KBM-7 (cell line): ENCODE measurements around the gene ATP5IF1.

Experiments used
- DNase-seq: peaks from one replicate; pipeline ENCODE4 v3.0.0-alpha.2; 2015
- in situ Hi-C: fragments of 300-500 bp; cut with MboI; formaldehyde crosslinking; loops from 2 replicates; pipeline ENCODE4 v1.14.3; 2020; ENCODE audit warnings: low sequenced_read_pairs, low pct_unique_long_range_greater_than_20kb, mixed read lengths

ATP5IF1 gene

DNA sequence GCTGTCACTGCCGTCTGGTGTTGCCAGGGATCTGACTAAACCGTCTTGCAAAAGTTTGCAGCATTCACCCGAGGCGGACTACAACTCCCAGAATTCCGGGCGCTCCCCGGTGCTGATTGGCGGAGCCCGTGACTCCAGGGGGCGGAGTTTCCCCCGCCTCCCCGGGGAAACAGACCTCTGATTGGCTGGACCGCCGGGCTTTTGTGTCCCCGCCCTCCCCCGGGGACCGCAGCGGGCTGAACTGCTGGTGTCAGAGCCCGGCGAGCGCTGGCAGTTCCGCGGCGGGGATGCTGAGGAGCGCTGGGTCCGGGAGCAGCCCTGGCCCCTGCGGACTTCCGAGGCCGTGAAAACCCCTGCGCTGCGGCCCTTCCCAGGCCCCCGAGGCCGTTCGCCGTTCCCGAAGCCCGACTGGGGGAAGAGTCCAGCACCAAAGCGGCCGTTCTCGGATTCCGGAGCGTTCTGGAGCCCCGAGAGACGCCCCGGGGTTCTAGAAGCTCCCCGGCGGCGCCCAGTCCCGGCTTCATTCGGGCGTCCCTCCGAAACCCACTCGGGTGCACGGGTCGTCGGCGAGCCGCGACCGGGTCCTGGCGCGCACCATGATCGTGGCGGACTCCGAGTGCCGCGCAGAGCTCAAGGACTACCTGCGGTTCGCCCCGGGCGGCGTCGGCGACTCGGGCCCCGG, 23.5 kb downstream of the ATP5IF1 start, which contains the start of gene SESN2:
TSS of gene SESN2 (plus strand) at position 267 of the 682 bp plus-strand sequence. CDS start at position 597, 330 bp downstream.
- DNase-seq, result peak; percentile 99
- in situ Hi-C loops, result no loop called here

DNA sequence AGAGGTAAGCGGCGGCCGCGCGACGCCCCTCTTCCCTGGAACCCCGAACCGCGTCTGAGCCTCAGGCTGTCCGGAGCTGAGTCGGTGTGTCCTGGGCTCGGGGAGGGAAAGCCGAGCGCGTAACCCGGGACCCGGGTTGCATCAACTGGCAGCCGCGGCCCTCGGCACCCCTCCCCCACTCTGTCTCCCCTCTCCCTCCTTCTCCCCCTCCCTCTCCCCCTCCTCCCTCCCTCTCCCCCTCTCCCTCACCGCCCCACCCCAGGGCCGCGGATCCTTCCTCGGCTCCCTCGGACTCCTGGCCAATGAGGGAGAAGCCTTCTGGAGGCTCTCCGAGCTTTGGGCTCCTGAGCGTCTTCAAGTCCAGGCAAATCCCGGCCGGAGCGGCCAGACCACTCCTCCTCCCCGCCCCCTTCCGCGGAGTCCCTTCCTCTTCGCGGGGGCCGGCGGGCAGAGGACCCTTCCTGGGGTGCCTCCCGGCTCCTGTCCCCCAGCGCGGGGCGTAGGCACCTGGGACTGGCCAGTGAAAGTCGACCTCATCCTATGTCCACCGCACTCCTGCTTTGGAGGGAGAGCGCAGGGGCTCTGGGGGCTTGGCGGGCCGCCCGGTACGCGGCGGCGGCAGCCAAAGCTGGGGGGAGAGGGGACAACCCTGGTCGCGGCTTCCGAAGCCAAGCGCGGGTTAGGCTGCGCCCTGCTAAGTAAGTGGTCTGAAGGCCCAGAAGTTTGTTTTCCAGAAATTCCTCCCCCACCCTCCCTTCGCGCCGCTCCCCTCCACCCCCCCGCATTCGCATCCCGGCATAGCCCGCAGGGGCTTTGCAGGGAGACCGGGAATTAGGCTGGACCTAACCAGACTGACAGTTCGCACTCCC, 24.2 kb downstream of the ATP5IF1 start:
- DNase-seq, result peak; percentile 66
- in situ Hi-C loops, result no loop called here

DNA sequence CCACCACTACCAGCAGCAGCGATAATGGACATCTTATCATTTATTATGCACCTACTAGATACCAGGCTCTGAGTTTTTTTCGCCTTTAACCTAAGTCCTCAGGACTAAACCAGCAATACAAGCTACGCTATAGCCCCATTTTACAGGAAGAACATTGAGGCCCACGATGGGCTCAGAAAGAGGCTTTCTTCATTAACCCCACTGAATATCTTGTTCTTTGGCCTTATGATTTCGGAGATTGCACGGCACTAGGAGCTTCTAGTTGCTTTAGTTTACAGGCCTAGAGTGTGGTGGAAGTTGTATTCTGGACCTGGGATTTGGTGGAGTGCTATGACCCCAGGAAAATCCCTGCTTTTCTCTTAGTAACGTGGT, 24.9 kb downstream of the ATP5IF1 start:
- no peak for DNase-seq
- in situ Hi-C loops, result no loop called here

DNA sequence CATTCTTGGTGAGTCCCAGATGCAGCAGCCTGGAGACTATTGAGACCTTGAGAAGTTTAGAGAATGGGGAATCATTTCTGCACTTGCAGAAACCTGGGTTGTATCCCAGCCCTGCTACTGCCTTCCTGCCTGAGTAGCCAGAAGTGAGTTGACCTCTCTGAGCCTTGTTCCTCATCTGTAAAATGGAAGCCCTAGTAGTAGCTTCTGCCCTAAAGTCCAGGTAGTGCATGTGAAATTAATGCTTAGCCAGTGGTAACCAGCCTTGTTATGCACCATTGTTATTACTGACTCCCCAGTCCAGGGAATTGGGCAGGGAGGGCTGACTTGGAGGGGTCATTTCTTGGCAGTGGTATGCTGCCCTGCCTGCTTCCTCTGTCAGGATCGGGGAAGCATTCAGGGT, 29.0 kb downstream of the ATP5IF1 start:
- no peak for DNase-seq
- in situ Hi-C loops, result no loop called here

DNA sequence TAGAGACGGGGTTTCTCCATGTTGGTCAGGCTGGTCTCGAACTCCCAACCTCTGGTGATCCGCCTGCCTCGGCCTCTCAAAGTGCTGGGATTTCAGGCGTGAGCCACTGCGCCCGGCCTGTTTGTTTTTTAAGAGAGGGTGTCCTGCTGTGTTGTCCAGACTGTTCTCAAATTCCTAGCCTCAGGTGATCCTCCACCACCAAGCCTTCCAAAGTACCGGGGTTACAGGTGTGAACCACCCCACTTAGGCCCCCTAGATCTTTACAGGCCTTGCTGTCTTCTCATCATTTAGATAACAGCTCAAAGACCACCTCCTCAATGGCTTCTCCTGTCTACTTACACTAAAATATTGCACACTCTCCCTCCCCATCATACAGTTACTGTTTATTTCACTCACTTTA, 29.7 kb downstream of the ATP5IF1 start:
- in situ Hi-C loops, result no loop called here
- no peak for DNase-seq

DNA sequence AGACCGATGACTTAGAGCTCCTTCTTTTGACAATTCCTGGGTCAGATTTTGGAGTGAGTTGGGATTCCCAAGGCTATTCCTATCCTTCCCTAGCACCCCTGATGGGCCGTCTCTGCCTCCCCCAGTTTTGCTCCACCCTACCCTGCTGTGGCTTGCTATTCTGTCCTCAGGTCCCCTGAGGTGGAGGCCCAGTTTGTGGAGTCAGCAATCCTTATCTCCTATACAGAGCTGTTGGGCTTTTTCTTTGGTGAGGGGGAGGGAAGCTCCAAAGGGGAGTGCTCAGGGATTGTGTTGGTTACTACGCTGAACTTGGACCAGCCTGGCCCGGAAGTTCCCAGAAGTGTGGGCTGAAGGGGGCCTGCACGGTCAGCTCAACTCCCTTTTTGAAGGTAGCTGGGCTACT, 31.0 kb downstream of the ATP5IF1 start:
- no peak for DNase-seq
- in situ Hi-C loops, result no loop called here

DNA sequence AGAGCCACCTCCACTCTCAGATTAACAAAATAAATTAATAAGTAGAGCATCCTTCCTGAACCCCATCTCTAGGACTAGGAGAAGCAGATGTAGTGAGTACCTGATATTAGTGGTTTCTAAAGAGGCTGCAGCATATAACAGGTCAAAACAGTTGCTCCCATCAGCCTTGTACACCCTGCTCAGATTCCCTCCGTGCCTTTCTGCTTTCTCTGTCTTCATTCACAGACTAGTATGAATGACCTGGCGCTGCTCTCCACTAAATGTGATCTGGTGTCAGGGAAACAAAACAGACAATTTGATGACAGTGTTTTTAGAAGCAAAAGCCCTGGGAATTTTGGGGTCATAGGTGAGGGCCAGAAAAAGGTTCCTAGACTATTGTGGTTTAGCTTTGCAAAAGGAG, 31.7 kb downstream of the ATP5IF1 start:
- in situ Hi-C loops, result no loop called here
- DNase-seq, result no peak

DNA sequence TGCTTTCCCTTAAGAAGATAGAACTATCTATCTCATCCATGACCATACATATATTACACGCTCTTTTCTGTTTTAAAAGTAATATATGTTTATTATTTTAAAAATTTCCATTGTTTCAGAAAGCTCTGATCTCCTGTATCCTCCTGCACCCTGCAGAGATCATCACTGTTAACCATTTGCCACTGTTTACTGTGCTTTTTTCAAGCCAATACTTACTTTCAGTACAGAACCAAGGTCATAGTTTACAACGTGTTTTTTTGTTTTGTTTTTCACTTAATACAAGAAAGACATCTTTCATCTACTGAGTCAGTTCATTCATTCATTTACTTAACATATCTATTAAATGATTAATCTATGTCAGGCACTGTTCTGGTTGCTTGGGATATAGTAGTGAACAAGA, 33.6 kb downstream of the ATP5IF1 start:
- in situ Hi-C loops, result no loop called here
- no peak for DNase-seq

DNA sequence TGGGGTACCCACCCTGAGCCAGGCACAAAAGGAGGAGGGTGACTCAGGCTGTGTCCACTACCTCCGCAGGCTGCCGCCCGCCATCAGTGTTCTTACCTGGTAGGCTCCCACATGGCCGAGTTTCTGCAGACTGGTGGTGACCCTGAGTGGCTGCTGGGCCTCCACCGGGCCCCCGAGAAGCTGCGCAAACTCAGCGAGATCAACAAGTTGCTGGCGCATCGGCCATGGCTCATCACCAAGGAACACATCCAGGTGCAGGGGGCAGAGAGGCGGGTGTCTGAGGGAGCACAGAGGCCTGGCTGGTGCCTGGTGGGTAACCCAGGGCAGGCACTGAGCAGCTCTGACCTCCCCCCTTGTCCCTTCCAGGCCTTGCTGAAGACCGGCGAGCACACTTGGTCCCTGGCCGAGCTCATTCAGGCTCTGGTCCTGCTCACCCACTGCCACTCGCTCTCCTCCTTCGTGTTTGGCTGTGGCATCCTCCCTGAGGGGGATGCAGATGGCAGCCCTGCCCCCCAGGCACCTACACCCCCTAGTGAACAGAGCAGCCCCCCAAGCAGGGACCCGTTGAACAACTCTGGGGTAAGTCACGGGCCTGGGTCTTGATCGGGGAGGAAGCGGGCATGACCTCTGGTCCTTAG, 36.4 kb downstream of the ATP5IF1 start:
- DNase-seq, result no peak
- in situ Hi-C loops, result no loop called here

DNA sequence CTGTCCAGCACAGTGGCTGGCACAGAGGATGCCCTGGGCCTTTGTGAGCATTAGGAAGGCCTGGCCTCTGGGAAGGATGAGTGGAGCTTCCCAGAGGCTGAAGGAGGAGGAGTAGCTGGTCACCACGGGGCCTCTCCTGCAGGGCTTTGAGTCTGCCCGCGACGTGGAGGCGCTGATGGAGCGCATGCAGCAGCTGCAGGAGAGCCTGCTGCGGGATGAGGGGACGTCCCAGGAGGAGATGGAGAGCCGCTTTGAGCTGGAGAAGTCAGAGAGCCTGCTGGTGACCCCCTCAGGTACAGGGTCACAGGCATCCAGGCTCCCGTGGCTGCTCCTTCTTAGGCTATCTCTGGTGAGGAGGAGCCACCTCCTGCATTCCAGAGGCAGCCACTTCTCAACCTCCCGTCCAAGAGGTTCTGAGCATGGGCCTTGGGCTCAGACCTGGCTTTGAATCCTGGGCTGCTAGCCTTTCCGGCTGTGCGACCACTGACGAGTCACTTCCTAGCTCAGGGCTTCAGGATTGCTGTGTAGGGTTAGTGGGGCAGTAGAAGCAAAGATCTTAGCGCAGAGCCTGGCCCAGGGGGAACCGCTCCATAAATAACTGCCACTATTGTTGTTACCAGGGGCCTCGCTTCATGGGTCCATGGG, 37.4 kb downstream of the ATP5IF1 start:
- DNase-seq, result no peak
- in situ Hi-C loops, result no loop called here

DNA sequence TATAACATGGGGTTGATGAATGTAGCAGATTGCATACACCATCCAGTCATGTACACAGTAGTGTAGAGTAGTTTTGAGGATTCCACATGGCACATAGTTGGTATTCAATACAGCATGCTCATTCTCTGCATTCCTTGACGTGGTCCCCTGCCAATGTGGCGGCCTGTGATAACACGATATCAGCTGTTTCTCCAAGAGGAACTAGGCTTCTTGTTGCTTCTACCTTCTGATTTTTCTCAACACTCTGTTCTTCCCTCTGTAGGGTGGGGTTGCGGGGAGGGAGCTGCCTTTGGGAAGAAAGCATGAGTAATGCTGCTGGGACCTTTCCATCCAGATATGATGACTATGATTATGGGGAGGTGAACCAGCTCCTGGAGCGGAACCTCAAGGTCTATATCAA, 42.8 kb downstream of the ATP5IF1 start:
- in situ Hi-C loops, result no loop called here
- DNase-seq, result no peak

DNA sequence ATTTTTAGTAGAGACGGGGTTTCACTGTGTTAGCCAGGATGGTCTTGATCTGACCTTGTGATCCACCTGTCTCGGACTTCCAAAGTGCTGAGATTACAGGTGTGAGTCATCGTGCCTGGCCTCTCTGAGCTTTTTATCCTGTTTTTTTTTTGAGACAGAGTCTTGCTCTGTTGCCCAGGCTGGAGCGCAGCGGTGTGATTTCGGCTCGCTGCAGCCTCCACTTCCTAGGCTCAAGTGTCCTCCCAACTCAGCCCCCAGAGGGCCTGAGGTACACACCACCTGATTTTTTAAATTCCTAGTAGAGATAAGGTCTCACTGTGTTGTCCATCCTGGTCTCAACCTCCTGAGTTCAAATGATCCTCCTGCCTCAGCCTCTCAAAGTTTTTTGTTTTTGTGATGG, 43.8 kb downstream of the ATP5IF1 start:
- in situ Hi-C loops, result no loop called here
- DNase-seq, result no peak

DNA sequence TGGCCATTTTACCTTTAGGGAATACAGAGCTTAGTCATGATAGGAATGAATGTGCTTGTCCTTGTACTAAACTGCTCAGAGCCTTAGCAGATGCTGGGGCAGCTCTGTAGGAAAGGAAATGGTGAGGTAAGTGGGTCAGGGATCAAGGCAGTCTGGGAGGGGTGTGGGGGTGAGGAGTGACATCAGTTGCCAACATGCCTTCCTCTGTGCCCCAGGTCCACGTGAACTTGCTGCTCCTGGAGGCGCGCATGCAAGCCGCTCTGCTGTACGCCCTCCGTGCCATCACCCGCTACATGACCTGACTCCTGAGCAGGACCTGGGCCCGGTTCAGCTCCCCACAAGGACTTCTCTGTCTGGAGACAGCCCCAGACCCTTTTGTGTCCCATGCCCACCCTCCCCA, 44.6 kb downstream of the ATP5IF1 start:
- no peak for DNase-seq
- in situ Hi-C loops, result no loop called here

DNA sequence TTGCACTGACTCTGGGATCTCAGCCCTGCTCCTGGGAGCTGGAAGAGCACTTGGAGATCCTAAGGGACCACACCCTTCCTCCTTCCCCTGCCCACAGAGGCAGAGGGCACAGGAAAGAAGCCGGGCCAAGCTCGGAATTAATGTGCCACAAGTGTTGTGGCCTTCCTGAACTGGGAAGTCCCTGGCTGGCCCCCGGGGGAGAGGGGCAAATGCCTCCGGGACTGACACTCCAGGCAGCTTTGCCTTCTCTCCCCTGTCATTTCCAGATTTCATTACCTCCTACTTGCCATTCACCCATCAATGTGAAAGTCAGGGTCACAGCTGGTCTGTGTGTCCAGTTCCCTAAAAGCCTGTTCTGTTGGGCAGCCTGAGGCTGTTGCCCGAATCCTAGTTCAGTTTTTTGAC, 45.1 kb downstream of the ATP5IF1 start:
- no peak for DNase-seq
- in situ Hi-C loops, result no loop called here

DNA sequence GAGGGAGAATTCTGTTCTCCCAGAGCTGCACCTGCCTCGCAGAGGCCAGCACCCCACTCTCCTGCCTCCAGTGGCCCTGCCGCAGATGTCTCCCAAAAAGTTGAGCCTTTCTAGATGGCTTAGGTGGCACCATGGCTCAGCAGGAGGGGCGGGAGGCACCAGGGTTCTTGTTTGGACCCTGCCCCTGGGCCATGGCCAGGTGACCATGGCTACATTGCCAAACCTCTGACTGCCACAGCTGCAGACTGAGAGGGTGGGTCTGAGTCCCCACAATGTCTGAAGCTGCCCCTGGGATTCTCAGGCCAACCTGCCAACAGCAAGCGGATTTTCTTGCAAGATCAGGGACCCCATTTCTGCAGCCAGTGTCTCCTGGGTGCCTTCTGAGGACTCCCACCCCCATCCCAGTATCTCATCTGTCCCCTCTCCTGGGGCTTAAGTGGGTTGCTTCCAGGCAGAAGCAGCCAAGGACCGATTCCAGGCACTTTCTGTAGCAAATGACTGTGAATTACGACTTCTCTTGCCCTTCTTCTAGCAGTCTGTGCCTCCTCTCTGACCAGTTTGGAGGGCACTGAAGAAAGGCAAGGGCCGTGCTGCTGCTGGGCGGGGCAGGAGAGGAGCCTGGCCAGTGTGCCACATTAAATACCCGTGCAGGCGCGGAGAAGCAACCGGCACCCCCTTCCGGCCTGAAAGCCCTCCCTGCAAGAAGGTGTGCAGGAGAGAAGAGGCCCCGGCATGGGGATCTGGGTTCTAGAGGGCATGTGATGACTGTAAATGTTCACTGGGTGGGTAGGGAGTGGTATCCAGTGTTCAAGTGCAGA, 45.9 kb downstream of the ATP5IF1 start:
- in situ Hi-C loops, result no loop called here
- no peak for DNase-seq

DNA sequence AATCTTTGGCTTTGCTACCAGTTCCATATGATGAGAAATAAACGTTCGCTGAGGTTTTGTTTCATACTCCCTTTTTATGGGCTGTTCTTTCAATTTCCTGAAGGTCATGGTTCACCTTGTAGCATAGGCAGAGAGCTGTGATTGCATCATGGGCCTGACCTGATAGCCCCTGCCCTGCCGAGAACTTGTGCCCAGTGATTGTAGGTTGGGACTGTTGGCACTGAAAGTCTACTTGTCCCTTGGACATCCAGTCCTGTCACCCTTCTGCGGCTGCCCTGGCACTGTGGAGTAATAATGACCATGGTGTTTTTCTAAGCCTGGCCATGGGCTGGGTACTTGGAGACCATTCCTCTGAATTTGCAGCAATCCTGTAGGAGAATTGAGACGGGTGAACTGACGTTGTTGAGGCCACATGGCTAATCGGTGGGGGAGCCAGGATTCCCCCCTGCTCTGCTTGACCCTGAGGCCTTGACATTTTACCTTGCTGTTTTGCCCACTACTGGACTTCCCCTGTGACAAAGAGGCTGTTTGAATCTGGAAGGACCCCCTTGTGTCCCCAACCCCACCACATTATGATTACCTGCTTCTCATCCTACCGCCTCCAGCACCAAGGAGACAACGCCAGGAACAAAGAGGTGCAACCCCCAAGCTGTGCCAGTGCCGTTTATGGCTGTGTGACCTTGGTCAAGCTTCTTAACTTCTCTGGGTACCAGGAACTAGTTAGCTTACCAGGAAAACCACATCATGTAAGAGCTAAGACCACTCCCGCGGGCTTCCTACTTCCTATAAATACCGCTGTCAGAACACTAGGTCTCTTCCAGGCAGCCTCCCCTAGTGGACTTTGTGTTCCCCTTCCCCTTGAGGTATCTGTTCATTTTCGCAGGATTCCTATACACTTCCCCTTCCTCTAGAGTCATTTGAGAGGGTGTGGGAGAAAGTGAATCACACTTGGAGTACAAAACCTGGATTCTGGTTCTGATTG, 46.8 kb downstream of the ATP5IF1 start:
- in situ Hi-C loops, result no loop called here
- peak; percentile 55 for DNase-seq

DNA sequence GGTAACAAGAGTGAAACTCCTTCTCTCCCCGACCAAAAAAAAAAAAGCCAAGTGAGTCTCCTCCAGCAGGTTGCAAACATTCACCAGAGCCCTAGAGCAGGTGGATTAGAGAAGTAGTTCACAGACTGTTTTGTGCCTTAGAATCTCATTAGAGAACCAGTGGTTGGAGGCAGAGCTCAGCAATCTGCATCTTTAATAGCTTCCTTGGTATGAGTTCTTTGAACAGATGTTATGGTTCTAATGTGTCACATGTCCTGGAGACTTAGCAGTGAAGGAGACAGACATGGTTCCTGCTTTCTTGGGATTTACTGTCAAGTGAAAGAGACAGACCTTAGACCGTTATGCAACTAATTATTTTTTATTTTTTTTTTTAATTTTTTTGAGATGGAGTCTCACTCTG, 50.2 kb downstream of the ATP5IF1 start:
- in situ Hi-C loops, result no loop called here
- peak; percentile 71 for DNase-seq
